Ovary (tissue), 3 donors: Measurements from ENCODE around the gene RAB34.

ENCODE experiments used
- POLR2A ChIP-seq: fragments of 450-650 bp; IDR thresholded peaks from one replicate; pipeline ENCODE4 v1.6.1; 2017; ENCODE audit warnings: antibody characterized with exemption, mild to moderate bottlenecking, moderate library complexity
- TF ChIP-seq, protein P1 (sequence below), 3 donors: fragments of 450-650 bp in 2 of 3; fragments of 200-600 bp in 1 of 3; IDR thresholded peaks; one replicate each; pipeline versions ENCODE4 v1.5.1 to v1.8.0; 2016 to 2022; ENCODE audit warnings: antibody characterized with exemption in 3 of 3, mild to moderate bottlenecking in 1 of 3
- donor health status: DM: no; HTN: no; CAD: no.

DNA sequence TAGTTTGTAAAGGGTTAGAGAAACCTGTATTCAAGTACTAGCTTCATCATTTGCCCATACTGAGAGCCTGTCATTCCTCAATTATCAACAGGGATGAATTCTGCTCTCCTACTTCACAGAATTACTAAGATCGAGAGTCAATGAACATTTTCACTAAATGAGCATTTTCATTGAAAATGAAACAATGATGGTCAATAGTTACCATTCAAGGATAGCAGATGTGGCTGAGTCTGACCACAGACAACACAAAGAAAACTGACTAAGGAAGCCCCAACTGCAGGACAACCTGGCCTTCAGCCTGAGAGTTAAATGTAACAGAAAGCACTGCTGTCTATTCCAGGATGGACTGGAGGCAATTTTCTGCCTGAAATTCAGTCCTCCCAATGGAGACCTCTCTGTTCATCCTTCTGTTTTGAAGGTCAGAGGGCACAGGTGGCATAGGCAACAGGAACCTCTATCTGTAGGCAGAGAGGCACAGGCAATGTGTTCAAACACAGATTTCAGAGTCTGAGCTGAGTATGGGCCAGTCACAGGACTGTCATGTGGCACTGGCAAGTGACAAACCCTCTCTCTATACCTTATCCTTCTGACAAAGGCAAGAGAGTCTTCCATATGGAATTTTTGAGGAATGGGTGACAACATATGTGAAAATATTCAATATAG, 45.6 kb upstream of the RAB34 start:
- TF ChIP-seq POLR2A: no peak
- TF ChIP-seq, protein P1, sequence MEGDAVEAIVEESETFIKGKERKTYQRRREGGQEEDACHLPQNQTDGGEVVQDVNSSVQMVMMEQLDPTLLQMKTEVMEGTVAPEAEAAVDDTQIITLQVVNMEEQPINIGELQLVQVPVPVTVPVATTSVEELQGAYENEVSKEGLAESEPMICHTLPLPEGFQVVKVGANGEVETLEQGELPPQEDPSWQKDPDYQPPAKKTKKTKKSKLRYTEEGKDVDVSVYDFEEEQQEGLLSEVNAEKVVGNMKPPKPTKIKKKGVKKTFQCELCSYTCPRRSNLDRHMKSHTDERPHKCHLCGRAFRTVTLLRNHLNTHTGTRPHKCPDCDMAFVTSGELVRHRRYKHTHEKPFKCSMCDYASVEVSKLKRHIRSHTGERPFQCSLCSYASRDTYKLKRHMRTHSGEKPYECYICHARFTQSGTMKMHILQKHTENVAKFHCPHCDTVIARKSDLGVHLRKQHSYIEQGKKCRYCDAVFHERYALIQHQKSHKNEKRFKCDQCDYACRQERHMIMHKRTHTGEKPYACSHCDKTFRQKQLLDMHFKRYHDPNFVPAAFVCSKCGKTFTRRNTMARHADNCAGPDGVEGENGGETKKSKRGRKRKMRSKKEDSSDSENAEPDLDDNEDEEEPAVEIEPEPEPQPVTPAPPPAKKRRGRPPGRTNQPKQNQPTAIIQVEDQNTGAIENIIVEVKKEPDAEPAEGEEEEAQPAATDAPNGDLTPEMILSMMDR (IDR thresholded peaks at IDR 0.05): no peak
